Activated gamma-delta T cell (primary cell): ENCODE measurements around the gene ITGA8.

ENCODE experiments used
- DNase-seq: peaks from one replicate; lab custom pipeline; 2025; lab: John Stamatoyannopoulos, UW

ITGA8 gene

DNA sequence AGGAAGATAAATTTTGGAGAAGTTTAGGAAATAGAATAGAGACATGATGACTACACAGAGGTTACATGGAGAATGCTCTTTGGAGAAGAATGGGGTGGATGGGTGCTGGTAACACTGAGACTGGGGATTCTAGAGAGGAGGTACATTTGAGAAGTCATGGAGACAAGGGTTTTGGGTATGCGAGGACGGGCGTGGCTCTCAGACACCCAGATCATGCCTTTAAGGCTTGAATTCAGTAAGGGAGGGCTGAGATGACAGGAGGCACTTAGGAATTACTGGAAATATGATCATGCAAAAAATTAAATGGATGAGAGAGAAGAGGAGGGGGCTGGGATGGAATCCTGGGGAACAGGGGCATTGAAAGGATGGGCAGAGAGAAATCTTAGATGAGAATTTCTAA, 168.8 kb downstream of the ITGA8 start:
- no peak for DNase-seq

DNA sequence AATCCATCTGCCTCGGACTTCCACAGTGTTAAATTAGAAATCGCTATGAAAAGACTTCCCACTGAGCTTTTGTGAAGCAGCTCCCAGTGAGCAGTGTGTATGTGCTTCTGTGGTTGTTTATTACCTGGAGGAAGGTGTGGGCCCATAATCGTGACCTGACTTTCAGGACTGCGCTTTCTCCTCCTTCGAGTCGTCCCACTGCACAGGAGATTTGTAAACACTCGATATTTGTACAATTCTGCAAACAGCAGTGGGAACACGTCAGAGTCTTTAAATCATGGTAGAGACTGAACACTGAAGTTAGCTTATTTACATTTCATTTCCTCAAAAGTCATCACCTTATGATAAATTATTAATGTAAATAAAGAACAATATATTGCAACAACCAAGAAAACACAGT, 171.4 kb downstream of the ITGA8 start:
- DNase-seq = no peak

DNA sequence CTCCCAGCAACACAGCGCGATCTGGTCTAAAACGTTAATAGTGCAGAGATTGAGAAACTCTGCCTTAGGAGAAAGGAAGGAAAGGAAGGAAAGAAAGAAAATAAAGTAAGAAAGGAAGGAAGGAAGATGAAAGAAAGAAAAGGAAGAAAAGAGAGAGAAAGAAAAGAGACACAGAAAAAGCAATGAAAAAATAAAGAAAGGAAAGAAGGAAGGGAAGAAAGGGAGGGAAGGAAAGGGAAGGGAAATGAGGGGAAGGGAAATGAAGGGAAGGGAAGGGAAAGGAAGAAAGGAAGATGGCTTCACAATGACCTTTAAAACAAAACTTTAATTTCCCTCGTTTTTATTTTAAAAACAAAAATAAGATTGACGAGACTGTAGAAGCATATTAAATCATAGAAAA, 173.1 kb downstream of the ITGA8 start:
- DNase-seq = no peak

DNA sequence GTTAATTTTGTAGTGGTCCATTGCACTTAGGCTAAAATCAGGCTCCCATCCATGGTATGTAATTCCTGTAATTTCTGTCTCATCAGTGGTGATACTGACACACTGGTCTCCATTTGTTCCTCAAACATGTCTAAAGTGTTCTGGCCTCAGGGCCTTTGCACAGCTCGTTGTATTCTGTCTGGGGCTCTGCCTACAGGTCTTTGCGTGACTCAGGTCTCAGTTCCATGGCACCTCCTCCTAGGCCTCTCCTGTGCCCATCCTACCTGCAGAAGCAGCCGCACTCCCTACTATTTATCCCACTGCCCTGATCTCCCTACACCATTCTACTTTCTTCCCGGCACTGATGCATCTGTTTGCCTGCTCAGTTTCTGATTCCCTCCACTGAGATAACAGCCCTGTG, 173.8 kb downstream of the ITGA8 start:
- DNase-seq = no peak

DNA sequence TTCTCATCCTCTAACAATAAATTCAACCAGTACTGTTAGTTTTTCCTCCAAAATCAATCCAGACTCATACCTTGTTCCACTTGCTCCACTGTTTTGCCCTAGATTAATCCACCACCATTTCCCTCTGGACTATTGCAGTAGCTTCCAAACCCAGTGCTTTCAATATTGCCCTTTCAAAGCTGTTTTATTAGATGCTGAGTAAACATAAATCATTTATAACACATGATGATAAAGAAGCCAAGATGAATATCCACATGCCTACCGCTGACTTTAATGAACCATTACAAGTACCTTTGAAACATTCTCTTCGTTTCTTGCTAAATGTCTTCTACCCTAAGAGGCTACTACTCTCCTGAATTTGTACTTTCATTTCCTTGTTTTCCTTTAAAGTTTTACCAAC, 174.5 kb downstream of the ITGA8 start:
- DNase-seq = no peak

DNA sequence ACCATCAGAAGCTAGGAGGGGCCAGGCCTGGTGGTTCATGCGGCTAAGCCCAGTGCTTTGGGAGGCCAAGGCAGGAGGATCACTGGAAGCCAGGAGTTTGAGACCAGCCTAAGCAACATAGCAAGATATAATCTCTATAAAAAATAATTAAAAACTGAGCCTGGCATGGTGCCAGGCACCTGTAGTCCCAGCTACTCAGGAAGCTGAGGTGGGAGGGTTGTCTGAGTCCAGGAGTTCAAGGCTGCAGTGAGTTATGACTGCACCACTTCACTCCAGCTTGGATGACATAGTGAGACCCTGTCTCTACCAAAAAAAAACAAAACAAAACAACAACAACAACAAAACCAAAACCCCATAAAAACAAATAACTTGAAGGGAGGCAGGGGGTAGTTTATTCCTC, 175.7 kb downstream of the ITGA8 start:
- DNase-seq = no peak

DNA sequence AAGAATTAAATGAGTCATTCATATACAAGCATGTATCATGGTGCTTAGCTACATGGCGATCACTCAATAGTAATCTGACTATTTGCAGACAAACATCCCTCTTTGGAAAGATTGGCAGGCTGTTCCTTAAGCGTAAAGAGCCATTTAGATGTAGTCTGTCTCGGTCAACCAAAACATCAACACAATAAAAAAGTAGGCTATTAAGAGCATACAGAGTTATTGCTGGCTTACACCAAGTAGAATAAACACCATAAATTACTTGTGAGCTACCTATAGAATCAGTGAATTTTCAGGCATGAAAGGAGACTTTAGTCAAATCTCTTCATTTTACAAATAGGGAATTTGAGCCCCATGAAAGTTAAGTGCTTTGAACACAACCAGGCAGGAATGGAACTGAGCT, 176.9 kb downstream of the ITGA8 start:
- no peak for DNase-seq

DNA sequence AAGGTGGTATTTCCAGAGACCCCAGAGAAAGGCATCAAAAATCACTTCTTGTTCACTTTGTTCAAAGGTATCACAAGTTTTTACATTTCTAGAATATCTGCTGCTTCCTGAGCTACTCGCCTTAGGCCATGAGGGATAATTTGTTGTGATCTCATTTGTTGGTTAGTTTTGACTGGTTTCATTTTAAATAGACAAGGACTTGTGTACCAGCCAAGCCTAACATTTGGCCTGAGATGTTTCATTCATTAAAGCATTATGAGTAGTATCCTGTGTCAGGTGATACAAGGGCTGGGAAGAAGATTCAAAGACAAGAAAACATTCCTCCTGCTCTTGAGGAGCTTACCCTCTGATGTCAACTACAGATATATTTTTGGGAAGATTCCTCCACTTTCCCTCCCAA, 178.3 kb downstream of the ITGA8 start:
- no peak for DNase-seq

DNA sequence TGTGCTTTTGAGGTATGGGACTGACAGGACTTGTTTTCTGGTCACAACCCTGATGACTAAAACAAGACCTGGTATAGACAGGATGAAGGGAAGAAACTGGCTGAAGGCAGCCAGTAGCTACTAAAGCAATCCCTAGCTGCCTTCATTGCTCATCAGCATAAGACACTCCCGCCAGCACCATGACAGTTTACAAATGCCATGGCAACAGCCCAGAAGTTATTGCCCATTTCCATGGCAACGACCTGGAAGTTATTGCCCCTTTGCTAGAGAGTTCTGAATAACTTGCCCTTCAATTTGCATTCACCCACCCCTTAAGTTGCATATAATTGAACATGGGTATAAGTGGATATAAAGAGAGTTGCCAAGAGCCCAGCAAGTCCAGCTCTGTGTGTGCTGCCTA, 179.0 kb downstream of the ITGA8 start:
- no peak for DNase-seq

DNA sequence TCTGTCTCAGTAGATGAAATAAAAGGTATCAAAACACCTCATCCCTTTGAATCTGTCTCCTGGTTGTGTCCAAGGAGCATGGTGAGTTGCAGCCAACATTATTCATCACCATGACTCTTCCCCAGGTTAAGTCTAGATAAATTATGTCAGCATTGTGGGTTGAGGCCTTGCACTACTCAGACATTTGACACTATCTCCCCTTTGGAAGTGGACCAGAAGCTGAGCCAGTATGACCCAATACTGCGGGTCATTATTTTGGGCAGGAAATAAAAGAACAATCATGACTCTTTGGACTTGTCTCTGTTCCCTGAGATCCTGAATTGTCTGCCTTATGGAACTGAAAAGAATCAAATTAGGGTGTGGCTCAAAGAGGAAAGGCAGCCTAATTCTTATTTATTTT, 180.5 kb downstream of the ITGA8 start:
- DNase-seq = no peak

DNA sequence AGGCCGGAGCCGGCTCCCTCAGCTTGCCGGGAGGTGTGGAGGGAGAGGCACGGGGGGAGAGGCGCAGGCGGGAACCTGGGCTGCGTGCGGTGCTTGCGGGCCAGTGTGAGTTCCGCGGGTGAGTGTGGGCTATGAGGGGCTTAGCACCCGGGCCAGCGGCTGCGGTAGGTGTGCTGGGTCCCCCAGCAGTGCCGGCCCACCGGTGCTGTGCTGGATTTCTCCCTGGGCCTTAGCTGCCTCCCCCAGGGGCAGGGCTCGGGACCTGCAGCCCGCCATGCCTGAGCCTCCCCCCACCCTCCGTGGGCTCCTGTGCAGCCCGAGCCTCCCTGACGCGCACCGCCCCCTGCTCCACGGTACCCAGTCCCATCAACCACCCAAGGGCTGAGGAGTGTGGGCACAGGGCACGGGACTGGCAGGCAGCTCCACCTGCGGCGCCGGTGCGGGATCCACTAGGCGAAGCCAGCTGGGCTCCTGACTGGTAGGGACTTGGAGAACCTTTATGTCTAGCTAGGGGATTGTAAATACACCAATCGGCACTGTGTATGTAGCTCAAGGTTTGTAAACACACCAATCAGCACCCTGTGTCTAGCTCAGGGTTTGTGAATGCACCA, 184.7 kb downstream of the ITGA8 start:
- peak; percentile 13 for DNase-seq

DNA sequence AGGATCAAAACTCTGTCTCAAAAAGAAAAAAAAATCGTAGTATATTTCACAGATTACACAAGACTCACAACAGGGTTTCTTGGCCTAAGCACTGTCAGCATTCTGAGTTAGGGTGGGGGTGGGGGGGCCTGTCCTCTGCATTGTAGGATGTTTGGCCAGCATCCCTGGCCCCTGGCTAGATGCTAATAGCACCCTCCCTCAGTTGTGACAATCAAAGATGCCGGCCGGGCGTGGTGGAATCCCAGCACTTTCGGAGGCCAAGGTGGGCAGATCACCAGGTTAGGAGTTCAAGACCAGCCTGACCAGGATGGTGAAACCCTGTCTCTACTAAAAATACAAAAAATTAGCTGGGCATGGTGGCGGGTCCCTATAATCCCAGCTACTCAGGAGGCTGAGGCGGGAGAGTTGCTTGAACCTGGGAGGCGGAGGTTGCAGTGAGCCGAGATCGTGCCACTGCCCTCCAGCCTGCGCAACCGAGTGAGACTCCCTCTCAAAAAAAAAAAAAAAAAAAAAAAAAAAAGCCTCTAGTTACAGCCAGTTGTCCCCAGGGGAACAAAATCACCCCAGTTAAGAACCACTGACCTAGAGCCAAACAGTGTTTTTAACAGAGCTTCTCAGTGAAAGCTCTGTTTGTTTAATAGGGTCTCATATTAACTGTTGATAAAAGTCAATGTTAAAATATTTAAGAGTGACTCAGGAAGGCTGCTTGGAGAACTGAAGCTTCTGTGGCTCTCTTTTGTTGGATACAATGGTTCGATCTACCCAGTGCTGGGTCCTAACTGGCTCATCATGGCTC, 187.6 kb downstream of the ITGA8 start:
- no peak for DNase-seq

DNA sequence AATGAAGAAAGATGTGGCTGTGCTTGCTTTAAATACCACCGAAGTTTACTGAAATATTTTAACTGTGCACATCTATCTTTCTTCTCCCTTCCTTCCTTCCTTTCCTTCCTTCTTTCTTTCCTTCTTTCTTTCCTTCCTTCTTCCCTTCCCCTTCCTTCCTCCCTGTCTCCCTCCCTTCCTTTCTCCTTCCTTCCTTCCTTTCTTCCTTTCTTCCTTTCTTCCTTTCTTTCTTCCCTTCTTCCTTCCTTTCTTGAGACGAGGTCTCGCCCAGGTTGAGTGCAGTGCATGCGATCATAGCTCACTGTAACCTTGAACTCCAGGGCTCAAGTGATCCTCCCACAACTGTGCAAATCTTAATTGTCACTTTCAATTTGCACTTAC, 190.9 kb downstream of the ITGA8 start:
- no peak for DNase-seq

DNA sequence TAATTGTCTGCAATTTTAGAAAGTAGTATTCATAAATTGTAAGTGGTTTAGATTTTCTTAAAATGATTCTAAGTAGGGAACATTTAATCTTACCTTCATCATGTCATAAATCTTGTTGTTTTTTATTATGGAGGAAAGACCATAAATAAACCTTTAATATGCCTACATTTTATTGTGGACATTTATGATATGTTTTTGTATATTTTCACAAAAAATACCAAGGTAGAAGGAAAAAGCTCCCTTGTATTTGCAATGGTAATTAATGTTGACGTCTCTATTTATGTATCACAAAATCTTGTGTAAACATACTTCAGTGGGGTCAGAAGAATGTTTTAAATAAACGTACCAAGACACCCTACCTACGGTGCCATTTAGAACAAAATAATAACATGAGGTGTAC, 193.0 kb downstream of the ITGA8 start:
- DNase-seq = no peak

DNA sequence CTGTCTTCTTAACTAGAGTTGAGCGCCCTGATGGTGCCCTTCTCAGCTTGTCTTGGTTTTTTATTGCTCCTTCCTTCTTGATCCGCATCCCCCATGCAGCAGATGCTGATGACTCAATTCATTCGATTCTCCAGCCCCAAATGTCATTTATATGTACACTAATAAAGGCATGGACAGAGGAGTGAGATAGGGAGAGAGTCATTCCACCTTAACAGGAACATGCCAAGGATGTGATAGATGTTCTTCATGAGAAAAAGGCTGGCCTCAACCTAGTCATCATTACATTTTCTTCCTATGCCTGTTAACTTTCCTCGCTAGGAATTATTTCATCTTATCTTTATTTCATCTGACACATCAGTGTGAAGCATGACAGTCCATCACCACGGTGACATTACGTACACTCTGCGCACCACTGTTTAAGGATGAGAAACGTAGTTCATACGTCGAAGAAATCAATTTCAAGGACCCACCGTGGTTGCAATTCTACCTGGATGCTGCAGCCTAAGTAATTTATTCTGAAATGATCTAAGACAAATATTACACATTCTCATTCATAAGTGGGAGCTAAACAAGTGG, 198.3 kb downstream of the ITGA8 start:
- DNase-seq = no peak

DNA sequence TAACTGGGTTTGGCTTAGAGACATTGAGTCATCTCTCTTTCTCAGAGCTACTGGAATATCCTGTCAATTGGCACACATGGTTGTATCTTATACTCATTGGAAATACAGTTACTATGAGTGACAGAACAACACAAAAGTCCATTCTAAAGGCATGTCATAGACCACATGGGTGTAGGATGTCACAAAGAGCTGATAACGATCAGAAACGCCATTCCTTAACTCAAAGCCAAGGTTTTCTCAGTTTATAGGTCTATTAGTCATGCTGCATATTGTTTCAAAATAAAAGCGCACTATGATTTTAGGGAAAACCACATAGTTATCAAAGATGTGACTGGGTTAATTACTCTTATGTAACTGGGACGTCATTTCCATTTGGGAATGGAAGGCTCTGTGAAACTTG, 201.5 kb downstream of the ITGA8 start:
- DNase-seq = no peak

DNA sequence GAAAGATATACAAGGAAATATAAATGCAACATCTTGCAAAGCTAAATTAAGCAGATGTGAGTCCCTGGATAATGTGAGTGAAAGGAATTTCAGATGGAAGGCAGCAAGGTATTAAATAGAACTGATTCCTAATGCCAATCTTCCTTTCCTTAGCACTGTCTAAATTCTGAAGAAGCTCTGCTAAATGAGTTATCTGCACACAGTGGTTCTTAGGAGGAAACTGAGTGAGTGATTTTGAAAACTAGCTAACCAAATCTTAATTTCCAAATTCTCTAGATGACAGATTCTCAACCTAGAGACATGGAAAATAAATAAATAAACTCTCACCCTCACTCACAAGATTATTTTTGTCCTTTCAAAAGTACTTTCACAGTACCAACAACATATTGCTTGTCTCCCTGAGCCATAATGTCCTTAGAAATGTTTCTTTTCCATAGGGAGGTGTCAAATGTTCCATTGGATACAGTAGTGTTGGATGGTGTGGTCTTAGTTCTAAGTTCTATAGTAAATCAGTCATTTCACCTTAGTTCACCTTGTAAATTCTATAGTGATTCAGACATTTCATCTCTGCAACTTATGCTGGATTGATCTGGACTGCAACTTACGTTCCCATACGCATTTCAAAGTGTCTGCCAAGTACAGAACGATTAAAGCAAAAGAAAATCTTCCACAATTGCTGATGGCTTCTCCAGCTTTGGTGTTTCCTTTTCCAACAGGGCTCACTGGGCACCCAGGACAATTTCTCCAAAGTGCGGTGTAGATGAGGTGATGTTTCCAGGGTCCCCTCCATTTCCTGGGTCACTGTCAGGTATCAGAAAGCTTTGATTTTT, 203.3 kb downstream of the ITGA8 start:
- no peak for DNase-seq

DNA sequence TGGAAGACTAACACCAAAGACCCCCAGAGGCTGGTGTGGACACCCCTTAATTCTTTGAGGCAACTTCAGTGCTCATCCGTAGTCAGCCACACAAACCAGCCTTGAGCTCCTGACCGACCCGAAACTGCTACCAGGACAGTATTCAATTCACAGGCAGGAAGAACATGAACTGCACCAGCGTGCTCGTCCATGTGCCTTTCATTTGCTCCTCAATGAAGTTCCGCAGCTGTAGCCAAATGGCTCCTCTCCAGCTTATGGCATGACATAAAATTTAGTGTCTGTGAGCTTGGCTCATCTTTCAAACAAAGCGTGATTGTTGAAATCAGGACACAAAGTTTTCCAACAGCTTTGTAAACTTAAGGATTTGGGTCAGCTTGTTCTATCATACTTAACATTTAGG, 204.5 kb downstream of the ITGA8 start:
- no peak for DNase-seq

DNA sequence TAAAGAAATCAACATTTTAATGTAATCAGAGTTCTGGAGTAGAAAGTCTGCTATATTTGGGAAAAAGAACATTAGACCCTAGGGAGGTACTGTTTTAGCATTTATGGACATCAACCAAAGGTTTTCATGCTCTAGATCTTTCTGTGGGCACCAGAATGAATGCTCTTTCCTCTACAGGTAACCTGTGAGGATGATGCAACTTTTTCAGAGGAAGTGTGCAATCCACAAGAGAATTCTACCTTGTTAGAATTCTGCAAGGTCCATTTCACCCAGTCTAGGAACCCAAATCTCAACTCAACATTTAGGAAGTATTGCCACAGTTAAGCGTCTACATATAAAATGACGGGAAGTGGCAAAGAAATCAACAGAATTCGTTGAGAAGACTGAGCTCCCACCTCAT, 208.8 kb downstream of the ITGA8 start:
- DNase-seq = no peak

DNA sequence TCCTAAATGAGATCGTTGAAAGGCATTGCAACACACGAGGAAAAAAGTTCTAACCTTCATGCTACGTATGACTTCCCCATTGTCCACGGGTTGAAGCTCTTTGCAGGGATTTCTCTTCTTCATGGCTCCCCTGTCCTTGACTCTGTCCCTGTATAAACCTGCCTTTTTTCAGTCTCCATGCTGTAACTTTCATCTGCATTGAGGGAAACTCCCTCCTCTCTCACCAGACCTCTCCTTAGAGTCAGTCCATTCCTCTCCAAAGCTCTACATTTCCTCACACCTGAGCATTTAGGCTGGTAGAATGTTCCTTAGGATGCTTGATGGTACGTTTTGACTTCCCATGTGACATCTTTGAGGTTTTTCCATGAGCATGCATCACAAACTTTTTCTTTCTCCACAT, 214.4 kb downstream of the ITGA8 start:
- DNase-seq = no peak

DNA sequence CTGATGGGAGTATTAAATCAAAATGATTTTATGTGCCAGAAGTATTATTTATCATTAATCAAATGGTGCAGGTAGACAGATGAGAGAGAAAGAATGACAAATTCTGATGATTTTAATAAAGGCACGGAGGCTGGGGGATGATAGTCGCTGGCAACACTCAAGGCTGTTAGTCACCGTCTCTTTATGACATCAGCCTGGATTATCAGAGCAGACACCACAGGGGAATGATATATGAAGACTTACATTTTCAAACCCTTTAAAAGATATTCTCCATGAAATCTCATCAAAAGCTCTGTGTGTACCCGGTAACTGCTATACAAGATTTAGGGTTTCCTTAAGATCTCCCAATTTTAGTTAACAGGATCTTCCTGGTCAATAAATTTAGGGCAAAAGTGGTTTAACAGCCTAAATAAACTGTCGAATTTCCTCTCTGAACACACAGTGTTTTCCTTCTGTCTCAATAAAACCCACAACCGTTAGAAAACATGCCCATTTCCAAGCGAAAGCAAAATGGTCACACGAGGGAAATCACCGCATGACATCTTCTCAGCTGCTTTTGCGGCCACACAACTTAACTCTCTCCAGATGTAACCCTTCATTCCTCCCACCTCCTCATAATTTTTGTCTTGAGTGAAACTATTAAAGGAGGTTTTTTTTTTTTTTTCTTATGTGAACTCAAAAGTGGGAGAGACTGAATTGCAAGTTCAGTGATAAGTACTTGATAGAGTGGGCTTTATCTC, 215.5 kb downstream of the ITGA8 start:
- DNase-seq = no peak
